Stimulated activated CD4-positive, alpha-beta T cell treated with anti-CD3 and anti-CD28 coated beads, Interleukin-1b, Interleukin-23, amount 100 ng/mL, for 4 hours (primary cell): ENCODE measurements around the gene SNX13.

Source experiments
- DNase-seq, 2 donors: peaks; one replicate each; pipeline ENCODE4 v3.0.0-alpha.2; 2020; ENCODE audit warnings: low read depth in 2 of 2

SNX13 gene

DNA sequence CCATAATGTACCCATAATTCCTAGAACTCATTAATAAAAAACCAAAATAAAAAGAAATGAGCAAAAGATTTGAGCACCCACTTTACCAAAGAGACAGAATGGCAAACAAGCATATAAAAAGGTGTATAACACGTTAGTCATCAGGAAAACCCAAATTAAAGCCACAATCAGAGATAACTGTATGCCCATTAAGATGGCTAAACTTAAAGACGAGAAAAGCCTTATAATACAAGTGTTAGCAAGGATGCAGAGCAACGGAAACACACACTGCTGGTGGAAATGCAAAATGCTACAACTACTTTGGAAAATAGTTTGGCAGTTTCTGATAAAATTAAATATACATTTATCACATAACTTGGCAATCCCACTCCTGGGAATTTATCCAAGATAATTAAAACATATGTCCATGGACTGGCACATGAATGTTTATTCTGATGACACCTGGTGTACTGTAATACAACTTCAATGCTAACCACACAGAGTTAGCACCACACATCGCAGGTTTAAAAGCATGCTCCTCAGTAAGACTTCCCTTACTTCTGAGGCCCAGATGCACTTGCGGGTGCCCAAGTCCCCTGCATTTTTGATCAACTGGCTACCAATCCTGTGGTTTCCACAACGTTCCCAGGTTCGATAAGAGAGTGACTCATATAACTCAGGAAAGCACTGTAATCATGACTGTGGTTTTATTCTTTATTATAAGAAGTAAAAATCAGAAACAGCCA lies 158.6 kb downstream of the SNX13 start:
- DNase-seq = no peak

DNA sequence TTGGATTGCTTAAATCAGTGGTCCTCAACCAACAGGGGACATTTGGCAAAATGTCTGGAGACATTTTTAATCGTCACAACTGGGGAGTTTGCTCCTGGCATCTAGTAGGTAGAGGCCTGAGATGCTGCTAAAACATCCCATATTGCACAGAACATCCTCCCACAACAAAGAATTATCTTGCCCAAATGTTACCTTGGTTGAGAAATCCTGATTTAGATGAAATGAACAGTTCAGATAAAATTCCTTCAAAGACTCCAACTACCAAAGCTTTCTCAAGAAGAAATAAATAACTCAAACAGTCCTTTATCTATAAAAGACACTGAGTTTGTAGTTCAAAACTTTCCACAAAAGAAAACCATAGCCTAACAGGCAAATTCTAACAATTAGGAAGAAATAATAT lies 160.9 kb downstream of the SNX13 start:
- no peak for DNase-seq

DNA sequence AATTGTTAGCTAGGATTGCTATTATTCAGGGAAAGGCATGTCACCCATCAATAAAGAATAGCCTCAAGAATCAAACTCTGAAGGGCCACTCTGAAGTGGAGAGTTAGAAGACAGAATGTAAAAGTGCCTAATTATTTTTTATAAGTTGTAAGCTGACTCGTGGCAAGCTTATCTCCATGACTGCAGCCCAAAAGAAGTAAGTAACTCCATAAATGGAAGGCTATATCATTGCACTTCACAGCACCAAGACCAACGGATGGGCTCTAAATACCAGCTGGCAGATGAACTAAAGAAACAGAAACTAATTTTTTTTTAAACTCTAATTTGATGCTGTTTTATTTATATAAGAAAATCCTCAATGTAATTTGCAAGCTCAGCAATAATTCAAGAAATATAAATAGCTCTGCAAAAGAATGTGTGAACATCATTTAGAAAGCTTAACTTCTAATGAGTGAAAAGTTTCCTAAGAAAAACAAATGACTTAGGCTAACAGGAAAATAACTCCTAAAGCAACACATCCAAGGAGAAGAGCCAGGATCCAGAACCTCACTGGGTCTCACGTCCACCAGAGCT lies 165.5 kb downstream of the SNX13 start:
- no peak for DNase-seq

- no peak for DNase-seq
These were observed 166.0 kb downstream of the SNX13 start for GRCh38 chr7:17774248-17774647.

DNA sequence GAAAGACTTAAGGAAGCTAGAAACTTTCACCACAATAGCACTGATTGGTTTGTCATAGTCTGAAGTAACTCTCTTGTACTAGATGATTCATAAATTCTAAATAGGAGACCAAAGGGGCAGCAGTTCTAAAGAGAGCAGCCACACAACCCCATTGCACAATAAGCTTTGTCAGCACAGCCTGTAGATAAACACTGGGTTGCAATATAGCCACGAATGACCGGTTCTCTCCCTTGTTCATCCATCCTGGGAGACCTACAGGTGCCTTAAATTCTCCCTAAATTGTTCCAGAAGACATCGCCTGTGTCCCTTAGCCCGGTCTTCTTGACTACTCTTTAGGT lies 167.0 kb downstream of the SNX13 start:
- no peak for DNase-seq

DNA sequence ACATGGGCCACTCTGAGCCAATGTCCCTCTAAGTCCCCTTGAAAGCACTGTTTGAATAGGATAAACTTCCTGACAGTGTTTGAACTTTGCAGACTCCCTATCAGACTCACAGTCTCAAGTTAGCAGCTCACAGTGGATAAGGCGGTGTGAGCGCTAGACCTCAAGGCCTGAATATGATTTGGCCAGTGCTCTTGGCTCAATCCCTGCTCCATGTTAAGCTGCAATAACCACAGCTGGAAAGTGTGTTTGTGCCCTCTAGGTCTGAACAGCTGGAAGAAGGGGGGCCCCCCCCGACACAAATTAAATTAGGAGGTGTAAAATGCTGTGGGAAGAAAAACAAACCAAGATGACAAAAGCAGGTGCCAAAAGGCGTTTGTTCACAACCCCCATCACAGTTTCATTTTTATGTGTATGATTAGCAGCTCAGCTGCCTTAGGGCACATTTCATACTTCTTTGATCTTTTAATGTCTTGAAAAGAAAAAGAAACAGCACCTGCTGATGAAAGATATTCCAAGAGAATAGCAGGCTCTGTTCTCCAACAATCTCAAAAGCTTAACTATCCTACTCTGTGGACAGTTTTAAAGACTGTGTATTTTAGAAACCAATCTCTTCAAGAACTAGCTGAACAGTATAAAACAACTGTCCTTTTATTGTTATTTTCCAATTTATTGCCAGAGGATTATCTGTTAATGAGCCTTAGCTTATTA lies 167.6 kb downstream of the SNX13 start:
- DNase-seq = no peak

DNA sequence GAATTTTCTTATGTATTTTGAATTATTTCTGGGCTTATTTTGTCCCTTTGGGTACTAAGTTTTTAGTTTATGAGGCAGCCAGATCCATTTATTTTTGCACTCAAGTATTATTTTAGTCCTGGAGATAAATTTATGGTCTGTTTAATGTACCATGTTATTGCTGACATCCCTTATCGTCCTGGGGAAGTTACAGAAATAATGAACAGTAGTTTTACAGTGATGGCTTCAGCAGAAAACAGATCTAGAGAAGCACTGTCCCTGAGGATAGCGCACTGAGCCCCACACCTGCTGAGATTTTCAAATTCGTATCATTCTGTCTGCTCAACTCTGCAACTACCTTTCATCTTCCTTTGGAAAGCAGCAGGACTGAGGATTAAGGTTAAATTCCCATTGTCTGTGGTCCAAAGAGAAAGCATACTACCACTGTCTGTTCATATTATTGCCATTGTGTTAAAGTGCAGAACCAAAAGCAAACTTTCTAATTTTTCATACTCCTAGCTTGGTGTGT lies 168.3 kb downstream of the SNX13 start:
- DNase-seq = no peak

GRCh38 chr7:17770710-17771375 lies 169.5 kb downstream of the SNX13 start:
- no peak for DNase-seq

- peak; percentile 19 to 22 for DNase-seq
These were observed 170.4 kb downstream of the SNX13 start for GRCh38 chr7:17769918-17770317.

DNA sequence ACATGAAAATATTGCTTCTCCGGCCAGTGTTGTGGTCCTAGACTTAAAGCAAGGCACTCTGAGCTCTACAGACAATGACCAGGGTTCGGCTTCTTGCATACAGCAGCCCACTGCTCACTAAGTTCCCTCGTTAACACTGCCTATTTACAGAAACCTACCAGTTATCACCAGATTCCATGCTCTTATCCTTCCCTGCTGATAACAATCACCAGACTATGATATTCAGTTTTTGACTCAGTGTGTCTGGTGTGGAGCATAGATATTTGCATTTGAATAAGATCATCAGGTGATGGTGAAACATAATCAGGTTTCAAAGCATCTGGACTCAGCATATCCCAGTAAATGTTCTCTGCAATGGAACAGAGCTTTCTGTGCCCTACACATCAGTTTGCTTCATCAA lies 182.3 kb downstream of the SNX13 start:
- no peak for DNase-seq

DNA sequence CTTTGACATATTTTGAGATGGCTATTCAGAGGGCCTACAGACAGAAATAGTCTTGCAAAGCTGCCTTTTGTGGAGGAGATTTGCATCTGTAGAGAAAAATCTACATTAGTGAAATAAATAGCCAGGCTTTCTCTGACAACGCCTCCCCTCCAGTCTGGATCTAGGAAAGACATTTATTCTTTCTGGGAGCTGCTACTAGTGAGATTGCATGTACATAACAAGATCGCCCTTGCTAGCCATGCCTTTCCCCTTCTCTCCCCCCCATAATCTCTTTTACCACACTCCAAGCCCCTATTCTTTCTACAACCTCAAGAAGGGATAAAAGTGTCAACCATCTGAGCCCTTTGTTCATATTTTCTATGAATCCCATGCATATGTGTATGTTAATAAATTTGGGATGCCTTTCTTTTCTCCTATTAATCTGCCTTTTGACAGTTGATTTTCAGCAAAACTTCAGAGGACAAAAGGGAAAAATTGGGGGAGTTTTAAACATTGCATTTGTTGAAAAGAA lies 194.2 kb downstream of the SNX13 start:
- no peak for DNase-seq

DNA sequence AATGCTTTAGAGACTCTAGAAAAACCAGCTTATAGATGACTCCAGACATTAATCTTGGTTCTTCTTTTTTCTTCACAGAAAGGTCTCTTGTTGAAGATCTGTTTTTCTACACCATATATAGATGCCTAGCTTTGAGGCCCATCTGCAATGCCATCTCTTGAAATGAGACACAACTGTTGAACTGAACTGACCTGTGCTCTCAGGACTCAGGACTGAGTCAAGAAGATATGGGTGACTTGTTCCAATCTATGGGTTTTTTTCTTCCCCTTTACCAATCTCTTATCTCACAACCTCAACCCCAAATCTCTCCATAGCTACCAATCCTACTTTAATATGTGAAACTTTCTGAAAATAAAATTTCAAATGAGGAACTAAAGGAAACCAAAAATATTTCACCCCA lies 194.7 kb downstream of the SNX13 start:
- DNase-seq = no peak

GRCh38 chr7:17743316-17743715 lies 197.0 kb downstream of the SNX13 start:
- no peak for DNase-seq

GRCh38 chr7:17741426-17741825 lies 198.9 kb downstream of the SNX13 start:
- no peak for DNase-seq
